HEK293T (cell line): ENCODE measurements around the gene TANC1.
"Not testable (repeated sequence)": the region's sequence is repeated elsewhere in the genome, so short reads cannot be mapped to it uniquely, and the experiment has no call there.

Experiments
- CTCF ChIA-PET: fragments of 350-600 bp; formaldehyde crosslinking; extraction: SDS; loops from one replicate; lab custom pipeline; 2021; ENCODE audit warnings: antibody characterized with exemption, inconsistent platforms; lab: Yijun Ruan, JAX
- POLR2A ChIA-PET: fragments of 350-600 bp; formaldehyde crosslinking; extraction: SDS; loops from one replicate; lab custom pipeline; 2020; ENCODE audit warnings: antibody characterized with exemption, inconsistent platforms; lab: Yijun Ruan, JAX
- DNase-seq: peaks from one replicate; pipeline ENCODE4 v3.0.0; 2012; ENCODE audit warnings: mixed read lengths; ENCODE audit errors: extremely low spot score
- ARNT ChIP-seq: fragments of 450-650 bp; IDR thresholded peaks from 2 replicates; pipeline ENCODE4 v1.6.1; 2017; ENCODE audit warnings: mild to moderate bottlenecking
- BHLHE40 ChIP-seq: fragments of 450-650 bp; IDR thresholded peaks from 2 replicates; pipeline ENCODE4 v1.6.1; 2016; ENCODE audit warnings: mild to moderate bottlenecking, moderate library complexity, borderline replicate concordance
- CTBP1 ChIP-seq: fragments of 450-650 bp; IDR thresholded peaks from 2 replicates; pipeline ENCODE4 v1.6.1; 2016; ENCODE audit warnings: borderline replicate concordance
- ELF4 ChIP-seq: fragments of 450-650 bp; IDR thresholded peaks from 2 replicates; pipeline ENCODE4 v1.6.1; 2017; ENCODE audit warnings: antibody characterized with exemption
- FOXA1 ChIP-seq: fragments of 450-650 bp; IDR thresholded peaks from 2 replicates; pipeline ENCODE4 v1.6.1; 2016; ENCODE audit warnings: mild to moderate bottlenecking
- FOXK2 ChIP-seq: fragments of 450-650 bp; IDR thresholded peaks from 2 replicates; pipeline ENCODE4 v1.6.1; 2016; ENCODE audit warnings: mild to moderate bottlenecking
- FOXM1 ChIP-seq: fragments of 450-650 bp; IDR thresholded peaks from 2 replicates; pipeline ENCODE4 v1.6.1; 2017; ENCODE audit warnings: mild to moderate bottlenecking, borderline replicate concordance
- HDGF ChIP-seq: fragments of 450-650 bp; IDR thresholded peaks from 2 replicates; pipeline ENCODE4 v1.6.1; 2017; ENCODE audit warnings: antibody characterized with exemption, borderline replicate concordance
- L3MBTL2 ChIP-seq: fragments of 450-650 bp; conservative IDR thresholded peaks from 2 replicates; pipeline ENCODE4 v1.6.1; 2016; ENCODE audit warnings: mild to moderate bottlenecking
- LEF1 ChIP-seq: fragments of 450-650 bp; IDR thresholded peaks from 2 replicates; pipeline ENCODE4 v1.6.1; 2017; ENCODE audit warnings: mild to moderate bottlenecking, borderline replicate concordance
- NFRKB ChIP-seq: fragments of 450-650 bp; IDR thresholded peaks from 2 replicates; pipeline ENCODE4 v1.6.1; 2016; ENCODE audit warnings: mild to moderate bottlenecking, moderate library complexity
- PKNOX1 ChIP-seq: fragments of 450-650 bp; IDR thresholded peaks from 2 replicates; pipeline ENCODE4 v1.6.1; 2016
- SP1 ChIP-seq: fragments of 450-650 bp; IDR thresholded peaks from 2 replicates; pipeline ENCODE4 v1.6.1; 2017
- SUZ12 ChIP-seq: fragments of 450-650 bp; IDR thresholded peaks from 2 replicates; pipeline ENCODE4 v1.6.1; 2016; ENCODE audit warnings: mild to moderate bottlenecking
- TARDBP ChIP-seq: fragments of 450-650 bp; IDR thresholded peaks from 2 replicates; pipeline ENCODE4 v1.6.1; 2016
- ZNF384 ChIP-seq: fragments of 450-650 bp; IDR thresholded peaks from 2 replicates; pipeline ENCODE4 v1.6.1; 2016

TANC1 gene

GRCh38 chr2:159138642-159139182, 170.3 kb downstream of the TANC1 start:
- ChIA-PET POLR2A (no interaction called here), CTCF (interaction anchor here (0.7 kb wide), 1 partner anchor 8 kb away, joined by 3 read pairs; no protein-coding TSS in a partner anchor)
- TF ChIP-seq ZNF384 (no peak), LEF1 (no peak), PKNOX1 (no peak), FOXA1 (no peak), SUZ12 (no peak), CTBP1 (no peak), ELF4 (no peak), L3MBTL2 (no peak), FOXK2 (no peak)
- no peak for DNase-seq

- POLR2A ChIA-PET = no interaction called here
- no peak for DNase-seq
- TF ChIP-seq FOXK2 = no peak
- TF ChIP-seq TARDBP = no peak
- TF ChIP-seq ZNF384 = no peak
- TF ChIP-seq ARNT = no peak
- no peak for TF ChIP-seq CTBP1
- no peak for TF ChIP-seq SP1
- TF ChIP-seq BHLHE40 = no peak
- TF ChIP-seq HDGF = no peak
- no peak for TF ChIP-seq FOXA1
- no peak for TF ChIP-seq SUZ12
- no peak for TF ChIP-seq ELF4
- TF ChIP-seq FOXM1 = no peak
- TF ChIP-seq L3MBTL2 = no peak
- no peak for TF ChIP-seq PKNOX1
- no peak for TF ChIP-seq LEF1
- TF ChIP-seq NFRKB = no peak
- CTCF ChIA-PET = interaction anchor here (0.7 kb wide), 1 partner anchor 8 kb away, joined by 3 read pairs; no protein-coding TSS in a partner anchor
Measured at GRCh38 chr2:159139216-159139933, 170.9 kb downstream of the TANC1 start.

GRCh38 chr2:159140070-159140769, 171.8 kb downstream of the TANC1 start:
- DNase-seq = no peak
- no peak for TF ChIP-seq SP1
- TF ChIP-seq TARDBP = no peak
- TF ChIP-seq NFRKB = no peak
- TF ChIP-seq ZNF384 = no peak
- TF ChIP-seq ELF4 = no peak
- TF ChIP-seq FOXA1 = no peak
- TF ChIP-seq FOXK2 = no peak
- TF ChIP-seq L3MBTL2 = no peak
- TF ChIP-seq CTBP1 = no peak
- TF ChIP-seq HDGF = no peak
- TF ChIP-seq SUZ12 = no peak
- no peak for TF ChIP-seq FOXM1
- no peak for TF ChIP-seq PKNOX1
- TF ChIP-seq ARNT = no peak
- TF ChIP-seq BHLHE40 = no peak
- no peak for TF ChIP-seq LEF1
- CTCF ChIA-PET = interaction anchor here (0.7 kb wide), 1 partner anchor 13 kb away, joined by 3 read pairs; no protein-coding TSS in a partner anchor
- POLR2A ChIA-PET = no interaction called here

- POLR2A ChIA-PET, DNase-seq: not testable (repeated sequence)
- CTCF ChIA-PET = interaction anchor here (0.7 kb wide), 1 partner anchor 13 kb away, joined by 3 read pairs; no protein-coding TSS in a partner anchor
Measured at GRCh38 chr2:159140821-159141220, 172.4 kb downstream of the TANC1 start.

GRCh38 chr2:159144776-159145614, 176.6 kb downstream of the TANC1 start:
- no peak for DNase-seq
- TF ChIP-seq SUZ12 = no peak
- no peak for TF ChIP-seq L3MBTL2
- TF ChIP-seq FOXK2 = no peak
- no peak for TF ChIP-seq TARDBP
- no peak for TF ChIP-seq ZNF384
- no peak for TF ChIP-seq NFRKB
- TF ChIP-seq BHLHE40 = no peak
- no peak for TF ChIP-seq ARNT
- CTCF ChIA-PET = no interaction called here
- POLR2A ChIA-PET = no interaction called here
